Breast epithelium (tissue), 4 donors: Measurements from ENCODE around the gene TBC1D14. TPM values are rescaled to one million over a fixed set of nuclear protein-coding genes. Genes with fewer than 3 reads are reported as not detected.

Experiments used
- DNase-seq, 2 donors: peaks; one replicate each; pipeline ENCODE4 v3.0.0-alpha.2; 2019; ENCODE audit warnings: low spot score in 2 of 2
- H3K27ac ChIP-seq, 2 donors: fragments of 200-600 bp; sonication (generic) in 1 of 2; one replicate each; pipeline ENCODE4 v1.5.1; 2016 to 2019; ENCODE audit warnings: mild to moderate bottlenecking in 1 of 2
- H3K27me3 ChIP-seq, 2 donors: fragments of 200-600 bp; sonication (generic) in 1 of 2; one replicate each; pipeline versions ENCODE4 v1.5.1 to v1.6.0; 2017 to 2019; ENCODE audit warnings: control low read depth in 1 of 2, mild to moderate bottlenecking in 1 of 2
- H3K36me3 ChIP-seq: fragments of 200-600 bp; one replicate; pipeline ENCODE4 v1.5.1; 2019
- H3K4me1 ChIP-seq, 2 donors: fragments of 200-600 bp; sonication (generic); one replicate each; pipeline ENCODE4 v1.5.1; 2016 to 2019; ENCODE audit warnings: control low read depth in 1 of 2
- H3K4me3 ChIP-seq, 3 donors: fragments of 200-600 bp; sonication (generic); 1 replicate in 2 of 3; 2 replicates in 1 of 3; pipeline ENCODE4 v1.5.1; 2016 to 2019; ENCODE audit warnings: mild to moderate bottlenecking in 3 of 3, moderate library complexity in 2 of 3
- H3K9me3 ChIP-seq, 2 donors: fragments of 200-600 bp; sonication (generic) in 1 of 2; one replicate each; pipeline ENCODE4 v1.5.1; 2016 to 2019; ENCODE audit warnings: control low read depth in 1 of 2
- POLR2A ChIP-seq: fragments of 450-650 bp; IDR thresholded peaks from one replicate; pipeline ENCODE4 v1.6.1; 2016; ENCODE audit warnings: antibody characterized with exemption, mild to moderate bottlenecking, moderate library complexity
- POLR2AphosphoS5 ChIP-seq, 3 donors: sonication (generic); formaldehyde crosslinking; IDR thresholded peaks; one replicate each; pipeline ENCODE4 v1.6.1; 2017; ENCODE audit warnings: antibody characterized with exemption in 3 of 3
- intact Hi-C: fragments of 100-400 bp; cut with DNase I; formaldehyde crosslinking; loops from one replicate; pipeline ENCODE4 v1.15.1; 2023; ENCODE audit warnings: low total_unique reads
- total RNA-seq, 3 donors: library from RNA; depleted of rRNA; stranded (reverse); fragments of >200 nt; gene quantifications; one replicate each; pipeline ENCODE4 v1.1.0, GENCODE V29; 2016
- TF ChIP-seq, protein P1 (sequence below), 3 donors: fragments of 450-650 bp; IDR thresholded peaks; one replicate each; pipeline ENCODE4 v1.5.1; 2016 to 2017; ENCODE audit warnings: antibody characterized with exemption in 3 of 3, mild to moderate bottlenecking in 3 of 3, moderate library complexity in 3 of 3

TBC1D14 gene
- total RNA-seq, 3 donors from 2014 or later, result 48.5 to 57.3 (median 48.7) TPM

DNA sequence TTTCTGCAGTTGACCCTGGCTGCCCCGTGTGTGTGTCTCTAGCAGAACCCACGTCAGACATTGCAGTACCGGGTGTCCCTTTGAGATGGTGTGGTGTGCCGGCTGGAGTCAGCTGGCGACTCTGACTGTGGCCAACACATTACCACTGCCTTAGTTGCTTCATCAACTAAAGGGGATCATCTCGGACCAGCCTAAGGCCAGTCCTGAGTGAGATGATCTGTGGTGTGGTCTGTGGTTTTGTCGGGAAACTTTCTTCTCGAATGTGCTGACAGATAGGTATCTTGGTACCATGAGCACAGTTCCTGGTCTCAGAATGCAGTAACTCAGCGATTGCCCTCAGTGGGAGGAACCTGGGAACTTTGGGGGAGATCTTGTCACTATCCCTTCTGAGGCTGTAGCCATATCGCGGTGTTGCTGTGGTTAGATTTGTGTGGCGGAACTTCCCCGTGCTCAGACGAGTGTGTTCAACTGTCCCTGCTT lies 15.8 kb downstream of the TBC1D14 start:
- no peak for DNase-seq
- peak overlapping the region in 1 of 2 donors; percentile 38 for H3K27ac ChIP-seq
- no peaks in the 10 kb centered on the region for H3K36me3 ChIP-seq
- TF ChIP-seq POLR2AphosphoS5 (IDR thresholded peaks at IDR 0.05) (peak in 1 of 3 donors; percentile 27), POLR2A (no peak)
- no peaks in the 10 kb centered on the region for H3K9me3 ChIP-seq
- no peak overlapping the region for H3K4me3 ChIP-seq
- intact Hi-C loops, result no loop called here
- no peaks in the 10 kb centered on the region for H3K27me3 ChIP-seq
- H3K4me1 ChIP-seq, result no peaks in the 10 kb centered on the region

DNA sequence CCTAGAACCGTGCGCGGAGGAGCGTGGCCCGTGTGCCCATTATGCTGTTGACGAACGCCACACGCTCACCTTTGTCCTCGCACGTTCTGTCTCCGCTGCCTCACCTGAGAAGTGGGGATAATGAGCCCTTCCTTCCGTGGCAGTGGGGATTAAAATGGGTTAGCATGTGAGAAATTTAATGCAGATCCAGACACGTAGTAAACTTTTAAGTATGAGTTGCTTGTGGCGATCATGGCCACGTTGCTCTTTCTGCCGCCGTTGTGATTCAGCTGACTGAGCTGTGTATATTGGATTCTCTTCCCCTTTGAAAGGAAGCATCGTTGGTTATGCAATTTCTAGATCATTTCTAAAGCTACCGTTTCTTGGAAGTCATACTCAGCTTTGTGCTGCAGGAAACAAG lies 16.5 kb downstream of the TBC1D14 start:
- intact Hi-C loops, result no loop called here
- TF ChIP-seq POLR2AphosphoS5 (IDR thresholded peaks at IDR 0.05) (no peak), POLR2A (no peak)
- TF ChIP-seq, protein P1, sequence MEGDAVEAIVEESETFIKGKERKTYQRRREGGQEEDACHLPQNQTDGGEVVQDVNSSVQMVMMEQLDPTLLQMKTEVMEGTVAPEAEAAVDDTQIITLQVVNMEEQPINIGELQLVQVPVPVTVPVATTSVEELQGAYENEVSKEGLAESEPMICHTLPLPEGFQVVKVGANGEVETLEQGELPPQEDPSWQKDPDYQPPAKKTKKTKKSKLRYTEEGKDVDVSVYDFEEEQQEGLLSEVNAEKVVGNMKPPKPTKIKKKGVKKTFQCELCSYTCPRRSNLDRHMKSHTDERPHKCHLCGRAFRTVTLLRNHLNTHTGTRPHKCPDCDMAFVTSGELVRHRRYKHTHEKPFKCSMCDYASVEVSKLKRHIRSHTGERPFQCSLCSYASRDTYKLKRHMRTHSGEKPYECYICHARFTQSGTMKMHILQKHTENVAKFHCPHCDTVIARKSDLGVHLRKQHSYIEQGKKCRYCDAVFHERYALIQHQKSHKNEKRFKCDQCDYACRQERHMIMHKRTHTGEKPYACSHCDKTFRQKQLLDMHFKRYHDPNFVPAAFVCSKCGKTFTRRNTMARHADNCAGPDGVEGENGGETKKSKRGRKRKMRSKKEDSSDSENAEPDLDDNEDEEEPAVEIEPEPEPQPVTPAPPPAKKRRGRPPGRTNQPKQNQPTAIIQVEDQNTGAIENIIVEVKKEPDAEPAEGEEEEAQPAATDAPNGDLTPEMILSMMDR (IDR thresholded peaks at IDR 0.05), result no peak
- Histone ChIP-seq H3K4me1 (no peaks in the 10 kb centered on the region), H3K27me3 (no peaks in the 10 kb centered on the region), H3K27ac (peak overlapping the region in 1 of 2 donors; percentile 38), H3K36me3 (no peaks in the 10 kb centered on the region), H3K9me3 (no peaks in the 10 kb centered on the region), H3K4me3 (no peak overlapping the region)
- DNase-seq, result no peak

DNA sequence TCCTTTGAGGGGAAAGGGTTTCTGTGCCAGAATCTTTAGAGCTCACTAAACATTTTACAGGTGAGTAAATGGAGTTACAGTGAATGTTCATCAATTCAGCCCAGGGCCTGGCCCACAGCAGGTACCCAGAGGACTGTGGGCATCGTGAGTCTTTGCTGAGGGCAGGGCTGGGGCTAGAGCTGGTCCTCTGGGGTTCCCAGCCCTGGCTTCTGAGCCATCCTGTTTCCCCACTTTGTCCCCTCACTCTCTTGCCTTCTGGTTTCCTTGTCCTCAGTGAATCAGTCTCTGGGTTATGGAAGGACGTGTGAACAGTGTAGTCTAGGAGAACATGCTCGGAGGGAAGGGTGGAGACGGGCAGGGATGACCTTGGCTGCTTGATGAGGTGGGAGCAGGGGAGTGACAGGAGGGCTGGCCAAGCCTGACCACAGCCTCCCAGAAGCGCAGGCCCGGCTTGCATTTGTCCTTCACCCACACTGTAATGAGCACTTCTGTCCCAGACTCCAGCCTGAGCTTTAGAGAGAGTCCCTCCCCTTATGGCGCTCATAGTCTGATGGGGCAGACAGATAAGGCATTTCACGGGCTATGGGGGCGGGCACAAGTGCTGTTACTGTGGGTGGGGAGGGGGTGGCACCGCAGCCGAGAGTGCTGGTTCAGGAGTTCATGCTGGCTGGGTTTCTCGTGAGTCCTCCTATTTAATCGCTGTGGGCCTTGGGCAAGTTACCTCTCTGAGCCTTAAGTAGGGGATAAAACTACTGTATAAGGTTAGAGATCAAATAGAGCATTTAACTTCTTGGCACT lies 17.3 kb downstream of the TBC1D14 start:
- intact Hi-C loops, result no loop called here
- Histone ChIP-seq H3K27me3 (no peaks in the 10 kb centered on the region), H3K9me3 (no peaks in the 10 kb centered on the region), H3K27ac (peak overlapping the region in 1 of 2 donors; percentile 28), H3K4me1 (no peaks in the 10 kb centered on the region), H3K4me3 (no peak overlapping the region), H3K36me3 (no peaks in the 10 kb centered on the region)
- DNase-seq, result no peak
- TF ChIP-seq, protein P1 (IDR thresholded peaks at IDR 0.05), result no peak
- TF ChIP-seq POLR2A (no peak), POLR2AphosphoS5 (IDR thresholded peaks at IDR 0.05) (no peak)

DNA sequence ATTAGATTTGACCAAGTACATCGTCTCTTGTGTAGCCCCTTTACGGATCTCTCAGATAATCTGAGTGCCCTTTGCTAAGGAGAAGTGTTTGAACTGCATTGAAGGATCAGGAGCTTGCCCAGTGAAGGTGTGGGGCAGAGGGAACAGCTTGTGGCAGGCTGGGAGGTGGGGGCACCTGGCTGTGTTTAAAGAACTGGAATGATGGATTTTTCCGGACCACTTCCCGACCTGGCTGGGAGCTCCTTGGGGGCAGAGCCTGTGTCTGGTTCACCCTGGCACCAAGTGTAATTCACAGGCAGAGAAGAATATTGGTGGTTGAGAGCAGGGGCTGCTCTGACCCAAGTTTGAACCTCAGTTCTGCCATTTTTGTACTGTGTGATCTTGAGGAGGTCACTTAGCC lies 18.5 kb downstream of the TBC1D14 start:
- intact Hi-C loops, result no loop called here
- no peaks in the 10 kb centered on the region for H3K9me3 ChIP-seq
- H3K4me3 ChIP-seq, result no peak overlapping the region
- no peak overlapping the region for H3K27ac ChIP-seq
- TF ChIP-seq, protein P1 (IDR thresholded peaks at IDR 0.05), result no peak
- TF ChIP-seq POLR2A (no peak), POLR2AphosphoS5 (IDR thresholded peaks at IDR 0.05) (no peak)
- DNase-seq, result no peak
- H3K27me3 ChIP-seq, result no peaks in the 10 kb centered on the region
- H3K4me1 ChIP-seq, result no peaks in the 10 kb centered on the region
- H3K36me3 ChIP-seq, result no peaks in the 10 kb centered on the region

DNA sequence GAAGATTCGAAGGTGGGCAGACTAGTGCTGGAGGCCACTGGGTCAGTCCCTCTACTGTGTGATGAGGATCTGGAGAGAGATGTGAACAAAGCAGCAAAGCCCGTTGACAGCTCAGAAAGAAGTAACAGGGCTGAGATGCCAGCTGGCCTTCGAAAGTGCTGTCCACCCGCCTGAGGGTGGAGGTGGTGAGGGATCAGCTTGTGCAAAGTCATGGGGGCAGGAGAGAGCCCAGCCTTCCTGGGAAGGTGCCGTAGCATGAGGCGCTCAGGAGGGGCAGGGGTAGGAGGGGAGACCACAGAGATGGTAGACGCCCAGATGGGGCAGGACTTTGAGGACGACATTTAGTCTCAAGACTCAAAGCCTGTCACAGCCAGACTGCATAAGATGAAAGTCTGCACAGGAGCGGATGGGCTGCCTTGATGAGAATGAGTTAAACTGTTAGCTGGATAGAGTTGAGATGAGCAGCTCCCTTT lies 19.7 kb downstream of the TBC1D14 start:
- Histone ChIP-seq H3K27ac (peak overlapping the region in 1 of 2 donors; percentile 50), H3K4me1 (no peaks in the 10 kb centered on the region), H3K4me3 (no peak overlapping the region), H3K27me3 (no peaks in the 10 kb centered on the region), H3K36me3 (no peaks in the 10 kb centered on the region), H3K9me3 (no peaks in the 10 kb centered on the region)
- TF ChIP-seq POLR2A (no peak), POLR2AphosphoS5 (IDR thresholded peaks at IDR 0.05) (no peak)
- TF ChIP-seq, protein P1 (IDR thresholded peaks at IDR 0.05), result no peak
- intact Hi-C loops, result no loop called here
- no peak for DNase-seq
